Mesenchymal stem cell (in vitro differentiated cells and primary cell): ENCODE data around the gene SLC45A2.

Source experiments
- DNase-seq: peaks from one replicate; pipeline ENCODE4 v3.0.0-alpha.2; 2013
- H2AFZ ChIP-seq: one replicate; pipeline ENCODE4 v1.6.1; 2013; ENCODE audit warnings: low read depth, mild to moderate bottlenecking, control low read depth, inconsistent platforms, low read length, moderate library complexity
- H2AK5ac ChIP-seq: 2 replicates; pipeline ENCODE4 v1.6.1; 2013; ENCODE audit warnings: low read length, moderate library complexity, mild to moderate bottlenecking, inconsistent platforms; ENCODE audit not compliant: severe bottlenecking
- H2BK120ac ChIP-seq: one replicate; pipeline ENCODE4 v1.6.1; 2013; ENCODE audit warnings: low read depth, mild to moderate bottlenecking, inconsistent platforms, low read length, moderate library complexity
- H2BK12ac ChIP-seq, 2 experiments: one replicate each; pipeline ENCODE4 v1.6.1; 2013; ENCODE audit warnings: inconsistent platforms in 2 of 2, low read length in 2 of 2, mild to moderate bottlenecking in 2 of 2, moderate library complexity in 2 of 2, control low read depth in 1 of 2
- H2BK15ac ChIP-seq: one replicate; pipeline ENCODE4 v1.6.1; 2013; ENCODE audit warnings: mild to moderate bottlenecking, low read depth, inconsistent platforms; ENCODE audit not compliant: poor library complexity, severe bottlenecking
- H2BK5ac ChIP-seq: 2 replicates; pipeline ENCODE4 v1.6.1; 2013; ENCODE audit warnings: low read depth, mild to moderate bottlenecking, low read length, control low read depth, inconsistent platforms; ENCODE audit not compliant: poor library complexity, severe bottlenecking
- H3K14ac ChIP-seq, 2 experiments: one replicate each; pipeline ENCODE4 v1.6.1; 2013; ENCODE audit warnings: inconsistent platforms in 2 of 2, low read length in 2 of 2, control low read depth in 1 of 2, mild to moderate bottlenecking in 1 of 2, moderate library complexity in 1 of 2
- H3K18ac ChIP-seq, 2 experiments: one replicate each; pipeline ENCODE4 v1.6.1; 2013; ENCODE audit warnings: inconsistent platforms in 2 of 2, low read length in 2 of 2, control low read depth in 1 of 2, low read depth in 1 of 2, mild to moderate bottlenecking in 1 of 2
- H3K23ac ChIP-seq, 2 experiments: one replicate each; pipeline ENCODE4 v1.6.1; 2013; ENCODE audit warnings: inconsistent platforms in 2 of 2, low read length in 2 of 2, mild to moderate bottlenecking in 2 of 2, moderate library complexity in 2 of 2, control low read depth in 1 of 2
- H3K27ac ChIP-seq: 2 replicates; pipeline ENCODE4 v1.5.1; 2013; ENCODE audit warnings: mild to moderate bottlenecking, moderate library complexity, low read length, control low read depth, inconsistent platforms; ENCODE audit not compliant: poor library complexity, severe bottlenecking
- H3K27me3 ChIP-seq, 2 experiments: 2 replicates each; pipeline versions ENCODE4 v1.6.1 to v1.7.0; 2013; ENCODE audit warnings: low read length in 2 of 2, mild to moderate bottlenecking in 2 of 2, moderate library complexity in 2 of 2, control low read depth in 1 of 2, inconsistent platforms in 1 of 2; ENCODE audit not compliant: control insufficient read depth in 1 of 2, insufficient read depth in 1 of 2
- H3K36me3 ChIP-seq, 2 experiments: 2 replicates each; pipeline versions ENCODE4 v1.6.1 to v1.7.0; 2013; ENCODE audit warnings: low read length in 2 of 2, control low read depth in 1 of 2, inconsistent platforms in 1 of 2, low read depth in 1 of 2, mild to moderate bottlenecking in 1 of 2; ENCODE audit not compliant: insufficient read depth in 2 of 2, control insufficient read depth in 1 of 2
- H3K4ac ChIP-seq, 2 experiments: one replicate each; pipeline ENCODE4 v1.6.1; 2013; ENCODE audit warnings: inconsistent platforms in 2 of 2, low read length in 2 of 2, mild to moderate bottlenecking in 2 of 2, moderate library complexity in 2 of 2, control low read depth in 1 of 2, low read depth in 1 of 2
- H3K4me1 ChIP-seq: 2 replicates; pipeline ENCODE4 v1.6.1; 2013; ENCODE audit warnings: low read depth, low read length, control low read depth; ENCODE audit not compliant: control insufficient read depth, insufficient read depth
- H3K4me2 ChIP-seq: 2 replicates; pipeline ENCODE4 v1.6.1; 2013; ENCODE audit warnings: low read length, mild to moderate bottlenecking, inconsistent platforms; ENCODE audit not compliant: poor library complexity, severe bottlenecking
- H3K4me3 ChIP-seq, 2 experiments: 2 replicates each; pipeline versions ENCODE4 v1.5.1 to v1.7.0; 2013; ENCODE audit warnings: low read length in 2 of 2, mild to moderate bottlenecking in 2 of 2, control low read depth in 1 of 2, low read depth in 1 of 2; ENCODE audit not compliant: insufficient read depth in 1 of 2
- H3K79me1 ChIP-seq: replicated peaks from 2 replicates; pipeline ENCODE4 v1.6.1; 2013; ENCODE audit warnings: mild to moderate bottlenecking, control low read depth, low read length, inconsistent platforms; ENCODE audit not compliant: poor library complexity, severe bottlenecking
- H3K9ac ChIP-seq: 2 replicates; pipeline ENCODE4 v1.7.0; 2013; ENCODE audit warnings: mild to moderate bottlenecking, low read length, moderate library complexity
- H3K9me3 ChIP-seq: 2 replicates; pipeline ENCODE4 v1.7.0; 2013; ENCODE audit warnings: mild to moderate bottlenecking, low read length; ENCODE audit not compliant: control insufficient read depth
- H4K8ac ChIP-seq: one replicate; pipeline ENCODE4 v1.6.1; 2013; ENCODE audit warnings: inconsistent platforms, mild to moderate bottlenecking, low read length, moderate library complexity
- H4K91ac ChIP-seq: one replicate; pipeline ENCODE4 v1.6.1; 2013; ENCODE audit warnings: mild to moderate bottlenecking, low read length, inconsistent platforms
- WGBS: methylation state at CpG from one replicate; pipeline ENCODE4 v1.1.7; 2013; ENCODE audit warnings: mixed read lengths; 5-methylcytosine and 5-hydroxymethylcytosine counted together

SLC45A2 gene

DNA sequence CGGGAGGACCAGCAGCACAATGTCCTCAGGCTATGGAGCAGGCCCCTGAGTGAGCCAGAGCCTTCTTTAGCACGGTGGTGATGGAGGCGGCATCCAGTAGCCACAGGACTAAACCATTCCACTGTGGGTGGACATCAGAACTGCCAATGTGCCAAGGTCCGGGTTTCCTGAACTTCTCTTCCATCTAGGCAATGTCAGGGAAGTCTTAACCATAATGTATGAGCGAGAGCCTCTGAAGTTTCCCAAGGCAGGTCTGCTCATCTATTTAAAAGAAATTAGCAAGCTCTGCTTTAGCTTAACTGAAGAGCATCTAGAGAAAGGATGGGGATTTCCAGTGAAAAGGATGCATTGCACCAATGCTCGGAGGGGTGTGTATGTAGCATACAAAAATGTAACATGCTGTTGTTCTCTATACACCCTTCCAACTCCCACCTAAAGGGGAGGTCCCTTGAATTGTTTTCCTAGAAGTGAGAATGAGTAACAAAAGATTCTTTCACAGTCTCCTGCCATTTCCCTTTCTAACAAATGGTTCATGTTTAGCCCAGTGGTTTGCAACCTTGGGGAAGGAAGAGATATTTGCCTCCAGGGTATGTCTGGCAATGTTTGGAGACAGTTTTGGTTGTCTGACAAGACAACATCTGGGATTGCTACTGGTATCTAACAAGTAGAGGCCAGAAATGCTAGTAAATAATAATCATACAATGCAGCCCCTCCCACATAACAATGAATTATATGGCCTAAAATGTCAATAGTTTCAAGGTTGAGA lies 54.4 kb downstream of the SLC45A2 start:
- Histone ChIP-seq H4K91ac (no peak overlapping the region), H3K27ac (no peak overlapping the region), H2BK15ac (no peak overlapping the region), H2BK5ac (no peak overlapping the region), H2BK12ac (no peak overlapping the region), H3K18ac (no peak overlapping the region), H3K4me3 (no peak overlapping the region), H3K9ac (no peak overlapping the region), H3K36me3 (no peaks in the 10 kb centered on the region), H3K4ac (no peak overlapping the region), H3K4me1 (no peaks in the 10 kb centered on the region), H3K4me2 (no peak overlapping the region), H4K8ac (no peak overlapping the region), H3K9me3 (no peaks in the 10 kb centered on the region), H3K23ac (no peak overlapping the region), H2AFZ (no peak overlapping the region), H2BK120ac (no peak overlapping the region), H3K27me3 (no peaks in the 10 kb centered on the region), H3K79me1 (no peaks in the 10 kb centered on the region), H2AK5ac (no peak overlapping the region), H3K14ac (no peak overlapping the region)
- no peak for DNase-seq
- WGBS, result 91% methylated on average over 5 of the region's 6 CpGs

DNA sequence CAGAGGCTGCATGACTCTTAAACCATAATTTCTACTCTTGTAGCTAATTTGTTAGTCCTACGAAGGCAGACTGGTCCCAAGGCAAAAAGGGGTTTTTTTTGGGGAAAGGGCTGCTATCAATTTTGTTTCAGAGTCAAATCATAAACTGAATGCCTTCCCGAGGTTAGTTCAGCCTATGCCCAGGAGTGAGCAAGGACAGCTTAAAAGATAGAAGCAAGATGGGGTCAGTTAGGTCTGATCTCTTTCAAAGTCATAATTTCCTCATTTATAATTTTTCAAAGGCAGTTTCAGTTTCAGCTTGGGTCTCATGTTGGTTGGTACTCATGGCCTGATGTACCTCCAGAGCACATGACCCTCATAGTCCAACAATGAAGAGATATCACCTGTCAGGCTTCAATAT lies 56.2 kb downstream of the SLC45A2 start:
- Histone ChIP-seq H3K79me1 (no peaks in the 10 kb centered on the region), H2AFZ (no peak overlapping the region), H4K8ac (no peak overlapping the region), H3K4me1 (no peaks in the 10 kb centered on the region), H2AK5ac (no peak overlapping the region), H3K4me2 (no peak overlapping the region), H3K18ac (no peak overlapping the region), H3K36me3 (no peaks in the 10 kb centered on the region), H3K14ac (no peak overlapping the region), H3K23ac (no peak overlapping the region), H3K27me3 (no peaks in the 10 kb centered on the region), H3K9ac (no peak overlapping the region), H3K9me3 (no peaks in the 10 kb centered on the region), H3K27ac (no peak overlapping the region), H3K4ac (no peak overlapping the region), H2BK15ac (no peak overlapping the region), H2BK12ac (no peak overlapping the region), H4K91ac (no peak overlapping the region), H2BK120ac (no peak overlapping the region), H3K4me3 (no peak overlapping the region), H2BK5ac (no peak overlapping the region)
- WGBS, result 94% methylated on average over 2 of the region's 2 CpGs
- no peak for DNase-seq

GRCh38 chr5:33927685-33928084 lies 56.8 kb downstream of the SLC45A2 start:
- H3K4ac ChIP-seq, result no peak overlapping the region
- H2AK5ac ChIP-seq, result no peak overlapping the region
- 69% methylated on average over 4 of the region's 4 CpGs for WGBS
- H2BK5ac ChIP-seq, result no peak overlapping the region
- H2AFZ ChIP-seq, result no peak overlapping the region
- H3K9ac ChIP-seq, result no peak overlapping the region
- H4K91ac ChIP-seq, result no peak overlapping the region
- H3K18ac ChIP-seq, result no peak overlapping the region
- no peaks in the 10 kb centered on the region for H3K9me3 ChIP-seq
- H3K4me3 ChIP-seq, result no peak overlapping the region
- H3K36me3 ChIP-seq, result no peaks in the 10 kb centered on the region
- H3K4me1 ChIP-seq, result no peaks in the 10 kb centered on the region
- no peak overlapping the region for H3K14ac ChIP-seq
- no peak for DNase-seq
- no peak overlapping the region for H2BK120ac ChIP-seq
- no peaks in the 10 kb centered on the region for H3K79me1 ChIP-seq
- H3K4me2 ChIP-seq, result no peak overlapping the region
- no peak overlapping the region for H2BK15ac ChIP-seq
- no peak overlapping the region for H2BK12ac ChIP-seq
- H4K8ac ChIP-seq, result no peak overlapping the region
- no peaks in the 10 kb centered on the region for H3K27me3 ChIP-seq
- H3K27ac ChIP-seq, result no peak overlapping the region
- no peak overlapping the region for H3K23ac ChIP-seq

DNA sequence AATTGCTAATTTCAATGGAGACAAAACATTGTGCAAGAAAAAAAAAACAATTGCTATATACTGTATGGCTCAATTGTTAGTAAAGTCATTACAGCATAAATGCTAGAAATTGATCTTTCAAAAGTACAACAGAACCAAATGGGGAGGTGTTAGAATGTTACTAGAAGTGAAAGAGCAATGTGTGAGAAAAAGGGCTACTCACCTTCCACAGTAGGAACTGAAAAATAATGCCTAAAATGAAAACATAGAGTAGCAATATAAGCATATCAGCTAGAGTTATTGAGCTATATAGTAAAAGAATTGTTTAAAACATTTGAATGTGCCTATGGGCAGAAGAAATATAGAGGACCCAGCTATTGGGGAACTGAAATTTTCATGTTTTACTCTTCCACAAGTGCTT lies 59.2 kb downstream of the SLC45A2 start:
- H3K4me1 ChIP-seq, result no peaks in the 10 kb centered on the region

More for the DNA sequence above, 59.2 kb downstream of the SLC45A2 start:
- no peak overlapping the region for H3K9ac ChIP-seq
- H3K9me3 ChIP-seq, result no peaks in the 10 kb centered on the region
- no peak overlapping the region for H2AK5ac ChIP-seq
- no peak overlapping the region for H3K23ac ChIP-seq
- no peak overlapping the region for H4K91ac ChIP-seq
- no peak overlapping the region for H4K8ac ChIP-seq
- H3K27ac ChIP-seq, result no peak overlapping the region
- no peaks in the 10 kb centered on the region for H3K27me3 ChIP-seq
- no peak overlapping the region for H2AFZ ChIP-seq
- no peak overlapping the region for H2BK120ac ChIP-seq
- no peaks in the 10 kb centered on the region for H3K79me1 ChIP-seq
- no peaks in the 10 kb centered on the region for H3K36me3 ChIP-seq
- H3K18ac ChIP-seq, result no peak overlapping the region
- no peak overlapping the region for H2BK15ac ChIP-seq
- no peak overlapping the region for H3K4ac ChIP-seq
- H2BK12ac ChIP-seq, result no peak overlapping the region
- no peak overlapping the region for H3K4me2 ChIP-seq
- no peak overlapping the region for H3K14ac ChIP-seq
- DNase-seq, result no peak
- no peak overlapping the region for H3K4me3 ChIP-seq
- no peak overlapping the region for H2BK5ac ChIP-seq
